Heart left ventricle (tissue), 16 donors: ENCODE measurements around the gene C1QTNF6. TPM values are rescaled to one million over a fixed set of nuclear protein-coding genes. Genes with fewer than 3 reads are reported as not detected.

ENCODE experiments used
- ATAC-seq, 4 donors: fragments of 200-7000 bp; cut with Tn5 transposase; one replicate each; pipeline ENCODE4 v1.9.1; 2020 to 2022; ENCODE audit warnings: moderate library complexity in 4 of 4, mild to moderate bottlenecking in 3 of 4, moderate number of reproducible peaks in 1 of 4
- DNase-seq, 5 donors: peaks; one replicate each; pipeline ENCODE4 v3.0.0-alpha.2; 2020
- H3K27ac ChIP-seq, 12 donors: fragments of 200-600 bp; sonication (generic) in 4 of 12; one replicate each; pipeline versions ENCODE4 v1.5.0 to v1.8.0; 2016 to 2022; ENCODE audit warnings: mild to moderate bottlenecking in 2 of 12
- H3K27me3 ChIP-seq, 9 donors: fragments of 200-600 bp; sonication (generic) in 2 of 9; one replicate each; pipeline versions ENCODE4 v1.5.1 to v1.8.0; 2016 to 2022; ENCODE audit warnings: mild to moderate bottlenecking in 3 of 9
- H3K36me3 ChIP-seq, 9 donors: fragments of 200-600 bp; sonication (generic) in 2 of 9; one replicate each; pipeline versions ENCODE4 v1.5.0 to v1.8.0; 2018 to 2022; ENCODE audit warnings: mild to moderate bottlenecking in 2 of 9
- H3K4me1 ChIP-seq, 12 donors: fragments of 200-600 bp; sonication (generic) in 4 of 12; one replicate each; pipeline versions ENCODE4 v1.5.0 to v1.8.0; 2016 to 2022; ENCODE audit warnings: mild to moderate bottlenecking in 3 of 12
- H3K4me3 ChIP-seq, 12 donors: fragments of 200-600 bp; sonication (generic) in 4 of 12; one replicate each; pipeline versions ENCODE4 v1.5.0 to v1.8.0; 2017 to 2022; ENCODE audit warnings: mild to moderate bottlenecking in 9 of 12, moderate library complexity in 4 of 12
- H3K9me3 ChIP-seq, 12 donors: fragments of 200-600 bp; sonication (generic) in 4 of 12; one replicate each; pipeline versions ENCODE4 v1.5.0 to v1.8.0; 2016 to 2022; ENCODE audit warnings: mild to moderate bottlenecking in 1 of 12
- POLR2A ChIP-seq, 2 donors: fragments of 450-650 bp; IDR thresholded peaks; one replicate each; pipeline ENCODE4 v1.6.1; 2017; ENCODE audit warnings: antibody characterized with exemption in 2 of 2, mild to moderate bottlenecking in 2 of 2, moderate library complexity in 2 of 2
- WGBS, 4 donors: extraction: QIAGEN DNeasy Blood & Tissue Kit in 2 of 4; methylation state at CpG; one replicate each; pipeline versions ENCODE4 v1.1.5 to v1.1.7; 2013 to 2018; 5-methylcytosine and 5-hydroxymethylcytosine counted together
- intact Hi-C, 10 donors: fragments of 100-400 bp; cut with DNase I; formaldehyde crosslinking; loops; one replicate each; pipeline versions ENCODE4 v1.11.1 to v1.14.2; 2022
- polyA plus RNA-seq, 2 donors: library from polyadenylated mRNA; stranded (reverse); fragments of 200-250 nt; gene quantifications; one replicate each; pipeline ENCODE4 v1.2.3, GENCODE V29; 2013
- total RNA-seq, 9 donors: library from RNA; depleted of rRNA in 2 of 9; stranded (reverse); fragments of >200 nt in 2 of 9; fragmentation: NEBNext Ultra II Directional in 3 of 9; extraction: Animal tissue kit (Norgen Biotek cat#: 25700) in 3 of 9; gene quantifications; one replicate each; pipeline versions ENCODE4 v1.1.0 to v1.2.4, GENCODE V29; 2016 to 2023
- TF ChIP-seq, protein P1 (sequence below), 12 donors: fragments of 200-600 bp; sonication (generic) in 4 of 12; IDR thresholded peaks; one replicate each; pipeline versions ENCODE4 v1.5.0 to v1.8.0; 2018 to 2022; ENCODE audit warnings: antibody characterized with exemption in 12 of 12, mild to moderate bottlenecking in 5 of 12
- donor health status: ischemic (EF 13 %, LVEDD 7.1; RV severe dilation, severe dysfunction).
- donor health status: healthy with polysubstance abuse.
- donor health status: DM: no; HTN: yes; CAD: no.
- donor health status: DM: no; HTN: no; CAD: no.
- donor health status: ischemic (EF 25% LVEDD 6.9; RV normal size, moderate dysfunction).
- donor health status: ischemic (EF 25% LVEDD 5.7; RV mildly dilated, moderate dysfunction).
- donor health status: healthy.
- donor health status: DM: yes; HTN: yes; CAD: no.
- donor health status: ischemic (EF 35%, LVEDD 5.7; RV mildly dilated, moderate dysfunction).
- donor health status: nonischemic (EF 11% LVEDD 7.7; RV severe dilation, severe dysfunction).
- donor health status: DM: yes; HTN: yes; CAD: no.
- donor health status: PGD.
- donor health status: ischemic (EF 29% LVEDD 5.4; RV normal size, mild dysfunction).
- donor health status: nonischemic (EF 23%, LVEDD 6.1; RV moderate dilation, normal function).

The C1QTNF6 gene
- total and polyA plus RNA-seq, 11 donors, result 0.31 to 11.9 (median 1.4) TPM

GRCh38 chr22:37199760-37200108, 11.7 kb upstream of the C1QTNF6 start:
- no peaks in the 10 kb centered on the region for H3K27me3 ChIP-seq
- H3K9me3 ChIP-seq, result no peaks in the 10 kb centered on the region
- WGBS, 4 donors, result 11 to 22% (median 16%) methylated on average over 8 to 12 of the region's 12 CpGs
- peaks cover 19 to 44% (median 34%) of the 10 kb centered on the region in 12 donors for H3K4me1 ChIP-seq
- H3K27ac ChIP-seq, result peak overlapping the region in 9 of 12 donors; percentile 39 to 99 (median 96)
- peak overlapping the region in 9 of 12 donors; percentile 27 to 74 (median 64) for H3K4me3 ChIP-seq
- DNase-seq (no peak), ATAC-seq (no peak)
- intact Hi-C loops, result loop anchor here in 9 of 10 donors (2.0 to 10.0 kb wide), 7 partner anchors 31 to 425 kb away; partner anchors contain the start of gene IFT27 (in 1 of the 9)
- TF ChIP-seq, protein P1, sequence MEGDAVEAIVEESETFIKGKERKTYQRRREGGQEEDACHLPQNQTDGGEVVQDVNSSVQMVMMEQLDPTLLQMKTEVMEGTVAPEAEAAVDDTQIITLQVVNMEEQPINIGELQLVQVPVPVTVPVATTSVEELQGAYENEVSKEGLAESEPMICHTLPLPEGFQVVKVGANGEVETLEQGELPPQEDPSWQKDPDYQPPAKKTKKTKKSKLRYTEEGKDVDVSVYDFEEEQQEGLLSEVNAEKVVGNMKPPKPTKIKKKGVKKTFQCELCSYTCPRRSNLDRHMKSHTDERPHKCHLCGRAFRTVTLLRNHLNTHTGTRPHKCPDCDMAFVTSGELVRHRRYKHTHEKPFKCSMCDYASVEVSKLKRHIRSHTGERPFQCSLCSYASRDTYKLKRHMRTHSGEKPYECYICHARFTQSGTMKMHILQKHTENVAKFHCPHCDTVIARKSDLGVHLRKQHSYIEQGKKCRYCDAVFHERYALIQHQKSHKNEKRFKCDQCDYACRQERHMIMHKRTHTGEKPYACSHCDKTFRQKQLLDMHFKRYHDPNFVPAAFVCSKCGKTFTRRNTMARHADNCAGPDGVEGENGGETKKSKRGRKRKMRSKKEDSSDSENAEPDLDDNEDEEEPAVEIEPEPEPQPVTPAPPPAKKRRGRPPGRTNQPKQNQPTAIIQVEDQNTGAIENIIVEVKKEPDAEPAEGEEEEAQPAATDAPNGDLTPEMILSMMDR (IDR thresholded peaks at IDR 0.05), result peak in 2 of 12 donors; percentile 13 to 17
- TF ChIP-seq POLR2A (IDR thresholded peaks at IDR 0.05), result no peak
- no peaks in the 10 kb centered on the region for H3K36me3 ChIP-seq

DNA sequence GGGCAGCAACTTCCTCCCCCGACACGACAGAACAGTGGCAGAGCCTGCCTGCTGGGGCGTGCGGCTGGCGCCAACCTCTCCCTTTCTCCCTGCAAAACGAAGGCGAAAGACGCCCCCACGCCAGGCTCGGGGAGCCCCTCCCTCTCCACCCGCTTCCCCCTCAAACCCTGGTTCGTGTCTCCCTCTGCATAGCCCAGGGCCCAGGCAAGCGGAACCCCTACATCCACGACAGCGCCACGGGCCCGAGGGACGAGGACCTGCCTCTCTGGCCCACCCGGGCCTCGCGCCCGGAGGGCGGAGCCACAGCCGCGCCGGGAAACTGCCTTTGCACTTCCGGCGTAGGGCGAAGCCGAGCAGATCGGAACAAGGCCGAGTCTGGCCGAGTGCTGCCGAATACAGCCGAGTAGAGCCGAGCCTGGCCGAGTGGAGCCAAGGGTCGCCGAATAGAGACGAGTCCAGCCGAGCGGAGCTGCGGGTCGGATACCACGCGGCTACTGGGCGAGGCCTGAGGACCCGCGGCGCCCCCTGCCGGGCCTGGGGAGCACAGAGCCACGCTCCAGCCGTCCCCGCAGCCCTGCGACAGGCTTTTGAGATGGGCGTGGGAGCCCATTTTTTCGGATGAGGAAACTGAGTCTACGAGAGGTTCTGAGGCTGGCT, 11.2 kb upstream of the C1QTNF6 start:
- TF ChIP-seq, protein P1 (IDR thresholded peaks at IDR 0.05), result peak; percentile 90 to 99 (median 96)
- peak; percentile 70 to 97 for TF ChIP-seq POLR2A (IDR thresholded peaks at IDR 0.05)
- H3K27me3 ChIP-seq, result no peaks in the 10 kb centered on the region
- H3K27ac ChIP-seq, result peak overlapping the region; percentile 83 to 99 (median 96)
- no peaks in the 10 kb centered on the region for H3K9me3 ChIP-seq
- 0 to 1% (median 1%) methylated on average over 37 to 58 of the region's 58 CpGs for WGBS, 4 donors
- peaks cover 19 to 47% (median 34%) of the 10 kb centered on the region in 12 donors for H3K4me1 ChIP-seq
- DNase-seq (peak; percentile 97 to 100 (median 98)), ATAC-seq (peak; percentile 87 to 93 (median 90))
- intact Hi-C loops, result loop anchor here in 7 of 10 donors (2.0 to 10.0 kb wide), 6 partner anchors 30 to 424 kb away; partner anchors contain the start of gene IFT27 (in 1 of the 7)
- H3K4me3 ChIP-seq, result peak overlapping the region; percentile 35 to 87 (median 66)
- no peaks in the 10 kb centered on the region for H3K36me3 ChIP-seq

GRCh38 chr22:37198258-37199102, 10.4 kb upstream of the C1QTNF6 start:
- peak; percentile 13 to 71 (median 66) for ATAC-seq
- no peaks in the 10 kb centered on the region for H3K36me3 ChIP-seq
- H3K4me1 ChIP-seq, result peaks cover 23 to 51% (median 39%) of the 10 kb centered on the region in 12 donors
- intact Hi-C loops, result loop anchor here (1.0 to 10.0 kb wide), 8 partner anchors 30 to 424 kb away; partner anchors contain the start of gene IFT27 (in 1 of the 10)
- H3K4me3 ChIP-seq, result peak overlapping the region; percentile 35 to 87 (median 66)
- 3% methylated on average over 29 to 51 of the region's 51 CpGs for WGBS, 4 donors
- peak; percentile 85 to 94 (median 87) for DNase-seq
- H3K27me3 ChIP-seq, result no peaks in the 10 kb centered on the region
- TF ChIP-seq POLR2A (IDR thresholded peaks at IDR 0.05), result no peak
- TF ChIP-seq, protein P1 (IDR thresholded peaks at IDR 0.05), result peak; percentile 86 to 98 (median 93)
- no peaks in the 10 kb centered on the region for H3K9me3 ChIP-seq
- H3K27ac ChIP-seq, result peak overlapping the region; percentile 83 to 99 (median 96)
